NCI-H1092 treated with DMSO at 0.1 percent for 48 hours (cell line): ENCODE measurements around the gene TRIB2.
A peak's percentile ranks its signal among the peaks of the same experiment; 100 is the strongest.
"Not testable (repeated sequence)": the region's sequence is repeated elsewhere in the genome, so short reads cannot be mapped to it uniquely, and the experiment has no call there.

Source experiments
- DNase-seq: peaks from one replicate; lab custom pipeline; 2025; lab: John Stamatoyannopoulos, UW

TRIB2 gene

DNA sequence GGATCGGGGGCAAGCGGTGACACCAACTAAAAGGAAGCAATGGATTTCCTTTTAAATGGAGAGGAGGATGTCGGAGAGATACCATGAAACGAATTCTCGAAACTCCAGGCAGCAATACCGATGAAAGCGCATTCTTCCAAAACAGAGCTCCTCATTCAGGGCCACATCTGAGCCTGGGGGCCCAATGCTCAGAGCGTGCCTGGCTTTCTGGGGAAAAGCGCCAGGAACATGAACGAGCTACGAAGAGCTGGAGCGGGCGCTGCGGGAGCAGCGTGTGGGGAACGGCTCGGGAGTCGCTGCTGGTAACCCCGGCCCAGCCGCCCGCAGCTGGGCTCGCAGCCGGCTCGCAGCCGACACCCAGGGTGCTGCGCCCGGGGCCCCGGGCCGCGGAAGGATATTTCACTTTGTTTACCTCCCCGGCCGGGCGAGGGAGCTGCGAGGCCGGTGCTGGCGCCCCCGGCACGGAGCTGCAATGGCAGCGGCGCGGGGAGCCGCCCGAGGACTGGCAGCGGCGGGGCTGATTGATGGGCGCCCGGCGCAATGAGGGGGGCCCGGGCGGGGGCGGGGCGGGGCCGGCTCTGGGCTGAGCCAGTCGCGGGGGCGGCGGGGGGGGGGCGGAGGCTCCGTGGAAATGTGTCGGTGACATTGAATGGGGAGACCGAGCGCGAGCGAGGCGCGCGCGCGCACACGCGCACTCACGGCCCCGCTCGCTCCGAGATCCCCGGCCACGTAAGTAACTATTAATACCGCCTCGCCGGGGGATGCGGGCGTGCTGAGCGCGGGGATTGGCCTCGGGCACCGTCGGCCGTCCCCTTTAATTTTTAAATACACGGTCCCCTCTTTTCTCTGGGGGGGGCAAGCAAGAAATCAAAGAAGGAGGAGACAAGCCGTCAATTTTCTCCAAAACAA is at the start of gene TRIB2:
TRIB2 (plus strand) TSS at position 655 of the 909 bp plus-strand sequence. CDS start 1,372 bp downstream, outside the sequence.
- DNase-seq: peak; percentile 81

DNA sequence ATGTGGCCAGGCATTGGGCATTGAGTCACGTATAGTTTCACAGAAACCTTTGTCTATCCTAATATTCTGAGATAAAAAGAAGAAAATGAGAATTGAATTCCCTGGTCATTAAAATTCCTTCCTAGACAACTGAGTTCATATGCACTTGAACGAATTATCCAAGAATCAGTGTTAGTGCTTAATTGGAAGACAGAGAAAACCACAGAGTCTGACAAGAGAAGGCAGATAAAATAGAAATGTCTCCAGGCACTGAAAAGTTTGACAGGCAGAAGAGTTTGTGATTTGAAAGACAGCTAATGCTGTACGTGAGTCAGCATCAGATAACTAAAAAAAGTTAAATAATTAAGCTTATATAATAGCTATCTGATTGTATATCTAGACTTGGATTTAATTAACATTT is 47.7 kb upstream of the TRIB2 start:
- DNase-seq: no peak

DNA sequence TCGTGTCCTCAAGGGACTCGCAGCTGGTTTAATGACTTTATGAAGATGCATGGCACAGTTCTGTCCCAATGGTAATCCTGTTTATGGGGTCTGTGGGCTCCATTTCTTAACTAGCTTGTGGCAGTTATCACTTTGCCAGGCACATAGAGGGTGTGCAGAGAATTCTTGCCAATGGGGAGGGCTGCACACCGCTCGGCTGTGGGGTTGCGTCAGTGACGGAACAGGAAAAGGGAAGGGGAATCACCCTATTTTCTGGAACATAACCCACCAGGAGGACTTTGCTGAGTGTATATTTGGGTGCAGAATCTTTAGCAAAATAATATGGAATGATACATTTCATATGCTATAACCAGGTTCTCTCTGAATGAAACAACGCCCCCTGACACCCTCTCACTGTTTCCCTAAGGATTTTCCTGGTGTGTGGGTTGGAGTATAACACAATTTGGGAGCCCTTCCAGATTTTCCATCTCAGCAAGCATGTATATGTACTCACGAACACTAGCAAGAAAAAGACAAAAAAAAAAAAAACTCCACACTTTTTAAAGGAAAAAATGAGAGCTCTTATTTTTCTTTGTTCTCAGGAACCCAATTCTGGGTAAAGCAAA is 43.9 kb upstream of the TRIB2 start:
- no peak for DNase-seq

DNA sequence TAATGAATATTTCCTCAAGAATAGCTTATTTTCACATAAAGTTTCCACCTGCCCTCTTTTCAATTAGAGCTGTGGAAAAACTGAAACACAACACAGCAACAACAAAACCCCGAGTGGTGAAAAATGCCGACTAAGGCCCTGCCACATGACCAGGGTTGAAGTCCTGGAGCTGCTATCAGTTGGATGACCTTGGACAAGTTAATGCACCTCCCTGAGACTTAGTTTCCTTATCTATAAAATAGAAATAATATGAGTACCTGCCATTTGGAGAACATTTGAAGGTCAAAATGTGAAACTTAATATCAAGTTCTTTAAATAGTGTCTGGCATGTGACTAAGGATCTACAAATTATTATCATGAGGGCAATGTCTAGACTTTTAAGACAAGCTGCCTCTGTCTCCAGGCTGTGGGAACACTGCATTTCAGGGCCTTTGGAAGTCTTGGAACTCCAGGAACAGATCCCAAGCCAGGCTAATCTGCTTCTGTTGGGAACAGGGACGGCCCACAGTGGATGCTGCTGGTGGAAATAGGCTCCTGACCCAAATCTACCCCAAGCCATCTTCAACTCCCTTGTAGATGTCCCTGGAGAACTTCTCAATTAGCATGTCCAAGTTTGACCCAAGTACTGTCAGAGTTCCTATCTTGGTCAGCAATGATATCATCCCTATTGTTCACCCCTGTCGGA is 42.0 kb upstream of the TRIB2 start:
- DNase-seq: no peak

DNA sequence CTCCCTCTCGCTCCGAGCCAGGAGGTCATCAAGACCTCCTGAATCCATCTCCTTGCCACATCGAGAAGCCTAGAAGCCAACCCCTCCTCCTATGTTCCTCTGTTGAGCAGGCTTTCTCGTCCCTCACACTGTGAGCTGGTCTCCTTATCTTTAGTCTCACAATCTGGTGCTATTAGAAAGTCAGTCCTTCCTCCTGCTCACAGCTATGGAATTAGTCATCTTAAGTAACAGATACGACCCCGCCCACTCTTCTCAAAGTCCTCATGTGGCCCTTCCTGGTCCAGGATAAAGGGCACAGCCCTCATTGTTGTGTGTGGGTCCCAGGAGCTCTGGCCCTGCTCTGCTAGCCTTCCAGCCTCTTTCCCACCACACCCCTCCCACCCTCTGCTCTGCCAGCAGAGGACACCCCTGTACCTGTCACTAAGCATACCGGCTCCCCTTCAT is 41.4 kb upstream of the TRIB2 start:
- DNase-seq: no peak

DNA sequence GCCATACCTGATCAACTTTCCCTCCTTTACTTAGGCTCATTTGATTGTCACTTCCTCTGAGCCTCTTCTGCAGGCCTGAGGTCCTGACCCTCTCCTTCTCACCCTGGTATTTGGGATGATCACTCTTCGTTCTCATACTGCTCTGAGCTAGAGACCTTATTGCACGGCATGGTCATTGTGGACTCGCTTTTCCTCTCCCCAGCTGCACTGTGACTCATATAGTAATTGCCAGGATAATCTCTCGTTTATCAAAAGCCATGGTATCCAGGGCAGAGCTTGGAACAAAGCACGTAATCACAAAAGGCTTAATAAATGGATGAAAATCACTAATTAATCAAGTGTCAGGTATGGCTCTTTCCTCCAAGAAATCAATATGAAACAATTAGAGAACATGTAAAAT is 40.9 kb upstream of the TRIB2 start:
- DNase-seq: no peak

DNA sequence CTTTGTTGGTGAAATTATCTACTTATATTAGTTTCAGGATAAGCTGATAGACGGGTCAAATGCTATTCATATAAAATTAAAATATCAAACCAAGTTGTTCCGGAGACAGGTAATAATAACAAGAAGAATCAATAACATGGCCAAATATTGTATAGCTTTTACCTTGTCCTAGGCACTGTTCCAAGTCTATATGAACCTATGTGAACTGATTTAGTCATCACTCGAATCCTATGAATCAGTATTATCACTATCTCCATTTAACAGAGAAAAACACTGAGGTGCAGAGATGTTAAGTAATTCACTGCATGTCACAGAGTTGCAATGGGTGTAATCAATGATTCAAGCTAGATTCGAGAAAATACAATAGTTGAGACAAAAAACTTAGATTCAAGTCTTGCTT is 40.0 kb upstream of the TRIB2 start:
- DNase-seq: no peak

DNA sequence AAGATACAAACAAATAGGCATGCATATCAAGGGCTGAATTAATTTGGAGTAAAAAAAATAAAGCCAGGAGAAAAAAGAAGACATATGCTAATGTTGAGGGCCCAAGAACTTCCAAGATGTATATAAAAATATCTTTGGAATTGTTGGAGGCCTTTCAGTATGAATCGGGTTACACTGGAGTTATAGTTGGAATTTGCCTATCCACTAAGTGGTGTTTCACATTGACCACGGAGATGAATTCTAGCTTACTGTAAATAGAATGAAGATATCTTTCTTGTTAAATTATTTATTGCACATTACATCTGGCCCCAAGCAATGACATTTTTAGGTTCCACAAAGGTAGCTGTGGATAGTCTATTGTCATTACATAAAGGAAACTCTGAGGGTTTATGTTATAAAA is 38.5 kb upstream of the TRIB2 start:
- no peak for DNase-seq

DNA sequence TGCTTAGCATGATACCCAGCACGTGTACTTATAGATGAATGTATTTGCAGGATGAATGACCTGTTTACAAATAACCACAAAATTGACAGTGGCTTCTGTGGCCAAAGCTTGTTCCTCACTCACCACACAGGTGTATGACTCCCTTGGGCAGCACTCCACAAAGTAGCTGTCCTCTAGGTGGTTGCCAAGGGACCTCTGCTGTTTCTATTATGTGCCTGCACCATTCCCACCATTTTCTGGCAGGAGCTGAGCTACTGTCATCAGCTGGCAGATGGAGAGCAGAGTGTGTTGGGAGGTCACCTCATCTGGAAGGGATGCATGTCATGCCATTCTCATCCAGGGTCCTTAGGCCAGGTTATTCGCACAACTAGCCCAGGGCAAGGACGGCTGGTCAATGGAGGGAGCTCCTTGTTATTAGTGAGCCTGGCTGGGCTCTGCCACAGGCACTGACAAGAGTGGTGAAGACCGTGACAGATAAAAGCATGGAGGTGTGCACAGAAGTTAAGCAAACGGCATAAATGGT is 37.1 kb upstream of the TRIB2 start:
- peak; percentile 5 for DNase-seq

DNA sequence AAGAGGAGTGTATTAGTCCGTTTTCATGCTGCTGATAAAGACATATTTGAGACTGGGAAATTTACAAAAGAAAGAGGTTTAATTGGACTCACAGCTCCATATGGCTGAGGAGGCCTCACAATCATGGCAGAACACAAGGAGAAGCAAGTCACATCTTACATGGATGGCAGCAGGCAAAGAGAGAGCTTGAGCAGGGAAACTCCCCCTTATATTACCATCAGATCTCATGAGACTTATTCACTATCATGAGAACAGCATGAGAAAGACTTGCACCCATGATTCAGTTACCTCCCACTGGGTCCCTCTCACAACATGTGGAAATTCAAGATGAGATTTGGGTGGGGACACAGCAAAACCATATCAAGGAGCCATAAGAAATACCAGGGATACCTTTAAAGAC is 36.6 kb upstream of the TRIB2 start:
- DNase-seq: not testable (repeated sequence)

DNA sequence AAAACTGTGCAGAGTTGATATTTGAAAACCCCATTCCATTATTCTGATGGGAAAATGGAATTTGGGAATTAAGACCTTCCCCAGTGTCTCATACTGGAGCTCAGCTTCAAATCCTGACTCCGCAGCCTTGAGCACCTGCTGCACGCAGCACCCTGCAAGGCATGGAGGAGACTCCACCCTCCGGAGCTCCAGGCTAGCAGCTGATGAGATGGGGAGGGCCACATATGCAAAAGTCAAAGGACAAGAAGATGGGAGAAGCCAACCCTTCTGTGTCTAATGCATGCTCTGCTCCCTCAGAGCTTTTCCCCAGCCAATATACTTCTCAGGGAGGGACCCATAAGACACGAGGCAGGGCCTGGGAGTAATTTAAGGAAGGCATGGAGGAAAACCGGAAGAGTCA is 34.7 kb upstream of the TRIB2 start:
- DNase-seq: no peak

DNA sequence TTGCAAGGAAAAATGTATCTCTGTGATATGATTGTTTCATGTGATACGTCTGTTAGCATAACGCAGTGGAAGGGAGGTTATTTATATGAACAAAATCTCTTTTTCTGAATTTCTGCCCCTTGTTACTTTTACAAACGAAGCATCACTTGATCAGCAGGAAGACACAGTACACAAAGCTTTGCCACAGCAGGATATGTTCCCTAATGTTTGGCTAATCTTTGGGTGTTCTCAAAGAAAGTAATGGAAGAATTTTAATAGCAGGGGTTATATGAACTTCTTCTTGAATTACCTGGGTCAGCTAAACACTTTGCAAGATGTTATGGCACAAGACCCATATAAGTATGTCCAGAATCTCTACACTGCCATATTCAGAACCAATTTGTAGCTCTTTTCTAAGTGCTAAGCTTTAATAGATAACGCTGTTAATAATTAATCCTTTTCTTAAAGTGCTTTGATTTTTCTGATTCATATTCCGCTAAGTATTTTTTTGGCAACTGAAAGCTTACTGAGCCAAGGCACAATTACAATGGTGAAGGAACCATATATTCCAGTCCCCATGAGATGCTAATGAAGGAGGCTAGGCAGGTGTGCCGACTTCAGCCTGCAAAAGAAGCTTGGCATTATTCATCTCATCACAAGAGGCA is 33.2 kb upstream of the TRIB2 start:
- no peak for DNase-seq

DNA sequence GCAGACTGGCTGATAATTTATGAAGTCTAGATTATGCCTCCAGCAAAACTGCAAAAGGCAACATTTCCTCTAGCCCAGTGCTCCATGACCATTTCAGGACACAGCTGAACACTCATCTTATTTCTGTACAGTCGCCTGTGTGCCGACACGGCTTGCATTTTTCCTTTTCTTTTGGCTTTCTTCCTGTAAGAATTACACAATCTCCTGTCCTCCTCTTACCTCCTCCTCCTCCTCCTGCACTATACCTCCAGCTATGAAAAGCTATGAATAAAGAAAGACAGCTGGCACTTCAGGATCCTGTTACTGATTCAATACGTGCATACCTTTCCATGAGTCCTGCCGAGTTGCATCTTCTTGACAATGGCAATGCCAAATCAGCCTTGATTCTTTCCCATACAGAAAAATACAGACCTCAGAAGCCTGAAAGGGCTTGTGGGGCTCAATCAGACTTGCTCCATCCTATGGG is 32.2 kb upstream of the TRIB2 start:
- no peak for DNase-seq

DNA sequence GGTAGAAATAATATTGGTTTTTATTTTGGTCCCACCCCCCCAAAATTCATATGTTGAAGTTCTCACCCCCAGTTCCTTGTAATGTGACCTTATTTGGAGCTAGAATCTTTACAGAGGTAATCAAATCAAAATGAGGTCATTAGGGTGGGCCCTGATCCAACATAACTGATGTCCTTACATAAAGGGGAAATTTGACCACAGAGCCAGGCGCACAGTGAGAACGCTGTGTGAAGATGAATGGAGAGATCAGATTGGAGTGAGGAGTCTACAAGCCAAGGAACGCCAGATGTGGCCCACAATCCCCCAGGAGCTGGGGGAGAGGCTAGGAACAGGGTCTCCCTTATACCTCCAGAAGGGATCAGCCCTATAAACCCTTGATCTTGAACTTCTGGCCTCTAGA is 31.6 kb upstream of the TRIB2 start:
- no peak for DNase-seq

DNA sequence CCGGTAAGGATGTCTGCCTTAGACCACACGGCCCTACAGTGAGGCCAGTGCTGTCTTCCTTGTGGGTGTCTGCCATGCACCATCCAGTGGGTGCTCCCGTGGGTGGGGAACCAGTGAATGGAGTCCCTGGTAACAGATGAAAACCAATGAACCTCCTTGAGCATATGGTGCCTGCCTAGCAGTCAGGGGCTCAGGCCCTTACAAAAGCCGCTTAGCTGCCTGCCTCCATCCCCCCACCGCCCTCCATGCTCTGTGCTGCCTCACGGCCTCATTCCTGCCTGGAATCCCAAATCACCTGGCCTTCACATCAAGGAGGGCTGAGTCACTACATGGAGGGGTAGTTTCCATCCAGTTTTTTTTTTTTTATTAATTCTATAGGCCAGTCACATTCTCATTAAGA is 30.8 kb upstream of the TRIB2 start:
- DNase-seq: no peak

DNA sequence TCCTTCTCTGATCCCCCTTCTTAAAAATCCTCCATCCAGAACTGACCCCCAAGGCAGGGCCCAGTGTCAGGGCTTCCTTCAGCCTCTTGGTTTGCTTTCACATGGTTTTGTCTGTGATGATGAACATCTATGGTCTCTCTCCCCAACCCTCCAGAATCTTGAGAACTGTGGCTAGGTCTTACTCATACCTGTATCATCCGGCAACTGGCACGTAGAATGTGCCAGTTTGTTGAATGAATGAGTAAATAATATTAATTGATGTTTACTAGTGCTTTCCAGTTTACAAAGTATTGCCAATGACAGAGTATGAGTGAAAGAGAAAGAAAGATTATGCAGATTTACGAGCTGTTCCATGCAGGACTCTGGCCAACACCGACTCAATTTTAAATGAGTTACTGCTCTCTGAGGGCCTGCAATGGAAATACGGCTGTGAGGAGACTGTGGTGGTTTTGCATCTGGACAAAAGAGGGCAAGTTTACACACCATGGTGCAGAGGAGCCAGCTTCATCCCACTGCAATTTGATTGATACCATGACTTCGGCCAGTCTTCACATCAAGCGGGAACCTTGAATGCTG is 29.9 kb upstream of the TRIB2 start:
- no peak for DNase-seq

DNA sequence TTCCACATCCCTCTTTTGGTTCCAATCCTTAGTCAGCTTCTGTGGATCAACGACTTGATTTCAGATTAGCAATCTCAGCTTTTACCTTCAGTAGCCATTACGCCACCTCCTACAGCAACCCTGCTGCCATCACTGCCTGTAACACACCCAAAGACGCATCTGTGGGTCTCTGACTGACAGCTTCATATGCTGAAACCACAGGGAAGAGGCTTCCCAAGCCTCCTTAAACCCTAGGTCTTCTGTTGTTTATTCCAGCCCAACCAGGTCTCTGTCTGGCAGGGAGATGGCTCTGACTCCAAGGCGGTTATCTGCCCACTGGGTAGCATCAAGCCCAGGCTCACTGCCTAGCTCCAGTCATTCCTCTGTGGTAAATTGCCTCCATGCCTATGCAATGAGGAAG is 28.6 kb upstream of the TRIB2 start:
- no peak for DNase-seq

DNA sequence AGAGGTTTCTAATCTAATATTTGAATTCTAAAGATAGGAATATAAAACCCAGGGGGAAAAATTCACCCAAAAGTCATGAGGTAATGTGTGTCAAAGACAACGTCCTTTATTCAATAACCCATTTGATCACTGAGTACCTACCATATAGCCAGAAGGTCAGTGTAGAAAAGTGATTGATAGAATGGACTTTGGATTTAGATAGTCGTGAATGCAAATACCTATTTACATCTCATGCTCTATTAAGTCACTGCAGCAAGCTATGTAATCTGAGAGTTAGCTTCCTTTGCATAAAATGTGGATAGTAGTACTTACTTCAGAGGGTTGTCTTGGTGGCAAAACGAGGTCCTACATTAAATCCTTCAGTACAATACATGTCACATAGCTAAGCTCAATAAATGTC is 27.8 kb upstream of the TRIB2 start:
- no peak for DNase-seq

DNA sequence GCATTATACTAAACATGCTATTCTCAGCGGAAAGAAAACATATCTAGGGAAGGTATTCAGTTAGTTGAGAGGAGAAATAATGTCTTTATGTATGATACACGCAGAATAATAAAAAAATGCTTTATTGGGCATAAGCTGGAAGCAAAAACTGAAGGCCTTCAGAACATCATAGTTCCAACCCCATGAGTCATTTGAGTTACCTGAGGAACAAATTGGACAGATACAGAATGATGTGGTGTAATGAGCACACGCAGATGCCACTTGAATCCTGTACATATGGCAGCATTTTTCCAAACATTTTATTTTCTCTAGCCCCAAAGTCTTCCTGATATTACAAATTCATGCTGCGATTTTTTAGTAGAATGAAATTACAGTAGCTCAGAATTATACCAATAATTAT is 23.2 kb upstream of the TRIB2 start:
- DNase-seq: no peak

DNA sequence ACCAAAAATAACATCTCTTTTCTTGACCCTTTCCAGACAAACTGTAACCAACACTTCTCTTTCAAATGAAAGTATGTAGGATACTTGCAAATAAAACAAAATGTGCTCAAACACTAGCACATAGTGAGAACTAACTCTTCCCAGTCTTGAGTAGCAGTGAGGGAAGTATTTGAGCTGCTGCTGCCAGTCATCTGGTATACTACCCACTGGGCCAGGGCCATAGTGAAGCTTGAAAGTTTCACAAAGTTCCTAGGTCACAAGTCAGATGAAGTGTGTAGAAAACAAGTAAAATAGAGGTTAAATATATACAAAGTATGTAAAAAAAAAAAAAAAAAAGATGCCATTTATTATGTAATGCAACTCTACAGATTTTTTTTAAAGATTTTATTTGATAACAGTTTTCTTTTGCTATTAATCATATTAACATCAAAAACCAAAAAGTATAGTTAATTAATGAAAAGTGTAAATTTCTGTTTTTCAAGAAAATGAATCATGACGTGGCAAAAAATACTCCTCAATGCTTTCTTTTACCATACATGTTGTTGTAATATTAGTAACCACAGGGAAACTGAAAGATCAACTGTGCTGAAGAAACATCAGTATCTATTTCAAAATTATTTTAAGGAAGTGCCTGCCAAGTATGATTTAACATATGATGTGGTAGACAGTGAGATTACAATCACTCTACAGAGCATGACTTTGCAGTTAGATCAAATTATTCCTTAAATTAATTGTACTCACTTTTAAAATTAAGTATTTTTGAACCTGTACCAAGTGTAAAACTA is 21.6 kb upstream of the TRIB2 start:
- DNase-seq: no peak

DNA sequence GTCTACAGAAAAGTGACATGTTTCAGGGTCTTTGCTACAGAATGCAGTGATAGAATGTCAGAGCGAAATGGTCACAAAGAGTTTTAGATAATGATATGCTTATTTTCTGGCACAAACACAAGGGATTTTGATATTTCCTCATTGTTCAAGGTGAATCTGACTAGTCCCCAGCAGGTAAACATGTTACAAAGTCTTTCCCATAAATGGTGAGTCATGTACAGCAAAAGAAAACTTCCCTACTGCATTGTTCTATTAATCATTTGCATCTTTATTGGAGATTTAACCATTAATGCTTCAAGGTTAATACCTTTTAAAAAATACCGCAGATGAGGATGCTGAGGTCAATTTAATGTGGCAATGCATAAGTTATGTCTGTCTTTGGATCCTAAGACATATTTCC is 19.1 kb upstream of the TRIB2 start:
- DNase-seq: no peak
